ENCODE measurements around the gene HYOU1.

- TF ChIP-seq CTCF (IDR thresholded peaks at IDR 0.05), result peak in 2 of 3 experiments; percentile 4 to 16
- TF ChIP-seq POLR2A (IDR thresholded peaks at IDR 0.05; ENCODE audit: low read depth), result no peak
- TF ChIP-seq POLR2AphosphoS5 (IDR thresholded peaks at IDR 0.05), result no peak
- no peak for TF ChIP-seq EP300 (IDR thresholded peaks at IDR 0.05)
Measured at GRCh38 chr11:119100994-119101758, 44.2 kb upstream of the HYOU1 start.

Measured in esophagus muscularis mucosa (tissue), 4 donors.